HCT116 (cell line): Measurements from ENCODE around the gene ASCL4. TPM values are rescaled to one million over a fixed set of nuclear protein-coding genes. Genes with fewer than 3 reads are reported as not detected.

Experiments used
- ATAC-seq: fragments of 200-7000 bp; cut with Tn5 transposase; 2 replicates; pipeline ENCODE4 v1.9.1; 2020; ENCODE audit warnings: mild to moderate bottlenecking, moderate library complexity
- BruUV-seq: library from RNA; stranded (reverse); fragments of 400-500 nt; replicated peaks from 2 replicates; lab custom pipeline; 2021; lab: Mats Ljungman, UMichigan
- CTCF ChIA-PET: fragments of 300-600 bp; sonication (Branson Sonifier 250); formaldehyde crosslinking; loops from one replicate; lab custom pipeline; 2021; ENCODE audit warnings: antibody characterized with exemption; lab: Charles Lee
- POLR2A ChIA-PET: fragments of 300-600, 350-600 bp; sonication (Branson Sonifier 250); formaldehyde crosslinking; loops from one replicate; lab custom pipeline; 2021; ENCODE audit warnings: antibody characterized with exemption; lab: Charles Lee
- RAD21 ChIA-PET, 2 experiments: fragments of 300-600 bp; sonication (Branson Sonifier 250); formaldehyde crosslinking; loops; one replicate each; lab custom pipeline; 2023; ENCODE audit warnings: low total read pairs in 2 of 2; ENCODE audit not compliant: uncharacterized antibody in 2 of 2, unreplicated experiment in 2 of 2, low non-redundant PET in 1 of 2; lab: Charles Lee
- DNase-seq: peaks from one replicate; pipeline ENCODE4 v3.0.0-alpha.2; 2010; ENCODE audit warnings: low read depth, low spot score
- H2AFZ ChIP-seq: fragments of 200-600 bp; shearing (Covaris generic), sonication (generic); 2 replicates; pipeline ENCODE4 v1.6.1; 2017; ENCODE audit warnings: low read depth, mixed run types, mixed read lengths, antibody characterized with exemption, low read length; ENCODE audit not compliant: poor library complexity, severe bottlenecking
- H3K27ac ChIP-seq: 2 replicates; pipeline ENCODE4 v1.5.1; 2012; ENCODE audit warnings: low read depth, low read length
- H3K27me3 ChIP-seq: fragments of 200-600 bp; sonication (generic); 2 replicates; pipeline ENCODE4 v1.6.1; 2016; ENCODE audit warnings: mixed run types, low read length, mixed read lengths; ENCODE audit not compliant: insufficient read depth
- H3K36me3 ChIP-seq, 2 experiments: fragments of 200-500 bp in 1 of 2; fragments of 200-600 bp in 1 of 2; sonication (Bioruptor generic) in 1 of 2; sonication (generic) in 1 of 2; 2 replicates each; pipeline versions ENCODE4 v1.5.1 to v1.6.1; 2014 to 2016; ENCODE audit warnings: low read length in 2 of 2, inconsistent platforms in 1 of 2, mixed read lengths in 1 of 2, mixed run types in 1 of 2; ENCODE audit not compliant: insufficient read depth in 2 of 2, control insufficient read depth in 1 of 2
- H3K4me1 ChIP-seq, 2 experiments: fragments of 200-600 bp in 1 of 2; sonication (generic) in 1 of 2; 2 replicates each; pipeline versions ENCODE4 v1.5.1 to v1.6.1; 2012 to 2017; ENCODE audit warnings: low read length in 2 of 2, inconsistent platforms in 1 of 2, mild to moderate bottlenecking in 1 of 2, mixed read lengths in 1 of 2, mixed run types in 1 of 2, moderate library complexity in 1 of 2; ENCODE audit not compliant: insufficient read depth in 2 of 2, control insufficient read depth in 1 of 2
- H3K4me2 ChIP-seq: fragments of 200-600 bp; sonication (generic); 2 replicates; pipeline ENCODE4 v1.6.1; 2017; ENCODE audit warnings: mixed run types, low read length, mixed read lengths
- H3K4me3 ChIP-seq, 2 experiments: fragments of 200-600 bp in 1 of 2; sonication (generic) in 1 of 2; replicated peaks in 1 of 2; 2 replicates each; pipeline ENCODE4 v1.5.1; 2011 to 2016; ENCODE audit warnings: low read length in 2 of 2, control low read depth in 1 of 2, low read depth in 1 of 2, mild to moderate bottlenecking in 1 of 2, mixed read lengths in 1 of 2, mixed run types in 1 of 2
- H3K79me2 ChIP-seq: fragments of 200-600 bp; sonication (generic); 2 replicates; pipeline ENCODE4 v1.6.1; 2017; ENCODE audit warnings: mild to moderate bottlenecking, mixed run types, low read length, moderate library complexity, mixed read lengths; ENCODE audit not compliant: insufficient read depth
- H3K9ac ChIP-seq: fragments of 200-600 bp; sonication (generic); 2 replicates; pipeline ENCODE4 v1.6.1; 2016; ENCODE audit warnings: low read length, mixed read lengths
- H3K9me2 ChIP-seq: fragments of 200-600 bp; sonication (generic), shearing (Covaris generic); 2 replicates; pipeline ENCODE4 v1.6.1; 2017; ENCODE audit warnings: mixed run types, mild to moderate bottlenecking, moderate library complexity; ENCODE audit not compliant: insufficient read depth
- H3K9me3 ChIP-seq, 2 experiments: fragments of 200-500 bp in 1 of 2; fragments of 200-600 bp in 1 of 2; sonication (Bioruptor generic) in 1 of 2; sonication (generic) in 1 of 2; 2 replicates each; pipeline ENCODE4 v1.6.1; 2014 to 2017; ENCODE audit warnings: low read length in 2 of 2, mixed read lengths in 2 of 2, inconsistent platforms in 1 of 2, low read depth in 1 of 2, mild to moderate bottlenecking in 1 of 2, mixed run types in 1 of 2, moderate library complexity in 1 of 2; ENCODE audit not compliant: control insufficient read depth in 1 of 2, insufficient read depth in 1 of 2
- H4K20me1 ChIP-seq: fragments of 200-600 bp; sonication (generic), shearing (Covaris generic); 2 replicates; pipeline ENCODE4 v1.6.1; 2017; ENCODE audit warnings: mixed run types, mild to moderate bottlenecking, moderate library complexity; ENCODE audit not compliant: insufficient read depth
- ATF3 ChIP-seq: IDR thresholded peaks from 2 replicates; pipeline ENCODE4 v1.6.1; 2012
- CTCF ChIP-seq, 3 experiments: fragments of 200-600 bp in 1 of 3; sonication (generic) in 1 of 3; IDR thresholded peaks in 2 of 3; conservative IDR thresholded peaks in 1 of 3; 2 replicates each; pipeline ENCODE4 v1.5.1; 2012 to 2017; ENCODE audit warnings: low read depth in 2 of 3, low read length in 2 of 3, antibody characterized with exemption in 1 of 3, borderline replicate concordance in 1 of 3, control low read depth in 1 of 3, mild to moderate bottlenecking in 1 of 3, mixed read lengths in 1 of 3, mixed run types in 1 of 3, moderate library complexity in 1 of 3; ENCODE audit not compliant: insufficient read depth in 1 of 3
- EGR1 ChIP-seq: IDR thresholded peaks from 2 replicates; pipeline ENCODE4 v1.6.1; 2012; ENCODE audit warnings: low read depth
- EZH2phosphoT487 ChIP-seq: fragments of 200-600 bp; IDR thresholded peaks from 2 replicates; pipeline ENCODE4 v1.6.1; 2018; ENCODE audit warnings: antibody characterized with exemption, borderline replicate concordance
- JUND ChIP-seq: IDR thresholded peaks from 2 replicates; pipeline ENCODE4 v1.6.1; 2012
- MAX ChIP-seq: IDR thresholded peaks from 2 replicates; pipeline ENCODE4 v1.6.1; 2012
- RAD21 ChIP-seq: IDR thresholded peaks from 2 replicates; pipeline ENCODE4 v1.6.1; 2012; ENCODE audit warnings: low read depth, mild to moderate bottlenecking
- SIN3A ChIP-seq: IDR thresholded peaks from 2 replicates; pipeline ENCODE4 v1.6.1; 2012; ENCODE audit warnings: low read depth
- SP1 ChIP-seq: IDR thresholded peaks from 2 replicates; pipeline ENCODE4 v1.6.1; 2012; ENCODE audit warnings: low read depth
- SRF ChIP-seq: IDR thresholded peaks from 2 replicates; pipeline ENCODE4 v1.6.1; 2012; ENCODE audit warnings: low read depth
- YY1 ChIP-seq: IDR thresholded peaks from 2 replicates; pipeline ENCODE4 v1.6.1; 2011; ENCODE audit warnings: low read length, low read depth, moderate library complexity, mild to moderate bottlenecking; ENCODE audit not compliant: insufficient replicate concordance; ENCODE audit errors: extremely low read depth
- ZBTB33 ChIP-seq: IDR thresholded peaks from 2 replicates; pipeline ENCODE4 v1.6.1; 2011; ENCODE audit warnings: mild to moderate bottlenecking, low read length, moderate library complexity; ENCODE audit not compliant: insufficient replicate concordance; ENCODE audit errors: extremely low read depth
- ZNF274 ChIP-seq: fragments of 200-500 bp; sonication (Bioruptor generic); IDR thresholded peaks from 2 replicates; pipeline ENCODE4 v1.6.1; 2014; ENCODE audit warnings: mild to moderate bottlenecking, low read depth, low read length, inconsistent platforms
- intact Hi-C: fragments of 100-400 bp; cut with micrococcal nuclease; formaldehyde crosslinking; loops from 2 replicates; pipeline ENCODE4 v1.10.0; 2022
- total RNA-seq: library from RNA; stranded (reverse); gene quantifications from one replicate; pipeline ENCODE4 v1.2.1, GENCODE V29; 2021; ENCODE audit not compliant: unreplicated experiment

The ASCL4 gene
- total RNA-seq, 1 experiment from 2014 or later: not detected

- Histone ChIP-seq H3K4me1 (no peaks in the 10 kb centered on the region), H2AFZ (no peak overlapping the region), H3K36me3 (no peaks in the 10 kb centered on the region), H3K4me3 (no peak overlapping the region), H3K9ac (no peak overlapping the region), H3K27me3 (no peaks in the 10 kb centered on the region), H3K27ac (no peak overlapping the region), H3K9me2 (no peaks in the 10 kb centered on the region), H3K79me2 (no peaks in the 10 kb centered on the region), H3K4me2 (no peak overlapping the region), H3K9me3 (no peaks in the 10 kb centered on the region), H4K20me1 (no peaks in the 10 kb centered on the region)
- no peak for TF ChIP-seq JUND
- no peak for TF ChIP-seq ZNF274
- no peak for TF ChIP-seq ZBTB33
- TF ChIP-seq CTCF (IDR thresholded peaks at IDR 0.05 in 2 of 3, conservative IDR thresholded peaks at IDR 0.05 in 1 of 3; ENCODE audit: borderline replicate concordance in 1 of 3, insufficient read depth in 1 of 3, low read depth in 2 of 3, low read length in 2 of 3): no peak
- no peak for TF ChIP-seq YY1
- TF ChIP-seq EGR1: no peak
- no peak for TF ChIP-seq SP1
- no peak for TF ChIP-seq ATF3
- no peak for TF ChIP-seq EZH2phosphoT487
- TF ChIP-seq MAX: no peak
- TF ChIP-seq SRF: no peak
- no peak for TF ChIP-seq SIN3A
- no peak for TF ChIP-seq RAD21
- CTCF ChIA-PET: no interaction called here
- RAD21 ChIA-PET: no interaction called here
- ATAC-seq: no peak
- no TSS peak for BruUV-seq
- DNase-seq: no peak
- POLR2A ChIA-PET: no interaction called here
- intact Hi-C loops: no loop called here
These were observed 13.8 kb downstream of the ASCL4 start for GRCh38 chr12:107788281-107788680.
